Coronary artery (tissue), 2 donors: Measurements from ENCODE around the gene ANO8.
A peak's percentile ranks its signal among the peaks of the same experiment; 100 is the strongest.

ENCODE experiments used
- DNase-seq: peaks from one replicate; pipeline ENCODE4 v3.0.0-alpha.2; 2017; ENCODE audit warnings: low spot score
- H3K27ac ChIP-seq, 2 donors: fragments of 200-600 bp; sonication (generic); one replicate each; pipeline ENCODE4 v1.5.1; 2016 to 2019
- H3K4me3 ChIP-seq: fragments of 200-600 bp; sonication (generic); 2 replicates; pipeline ENCODE4 v1.5.1; 2016; ENCODE audit warnings: mild to moderate bottlenecking, moderate library complexity
- TF ChIP-seq, protein P1 (sequence below): fragments of 200-600 bp; sonication (generic); IDR thresholded peaks from one replicate; pipeline ENCODE4 v1.5.1; 2019; ENCODE audit warnings: antibody characterized with exemption

Gene ANO8, protein sequence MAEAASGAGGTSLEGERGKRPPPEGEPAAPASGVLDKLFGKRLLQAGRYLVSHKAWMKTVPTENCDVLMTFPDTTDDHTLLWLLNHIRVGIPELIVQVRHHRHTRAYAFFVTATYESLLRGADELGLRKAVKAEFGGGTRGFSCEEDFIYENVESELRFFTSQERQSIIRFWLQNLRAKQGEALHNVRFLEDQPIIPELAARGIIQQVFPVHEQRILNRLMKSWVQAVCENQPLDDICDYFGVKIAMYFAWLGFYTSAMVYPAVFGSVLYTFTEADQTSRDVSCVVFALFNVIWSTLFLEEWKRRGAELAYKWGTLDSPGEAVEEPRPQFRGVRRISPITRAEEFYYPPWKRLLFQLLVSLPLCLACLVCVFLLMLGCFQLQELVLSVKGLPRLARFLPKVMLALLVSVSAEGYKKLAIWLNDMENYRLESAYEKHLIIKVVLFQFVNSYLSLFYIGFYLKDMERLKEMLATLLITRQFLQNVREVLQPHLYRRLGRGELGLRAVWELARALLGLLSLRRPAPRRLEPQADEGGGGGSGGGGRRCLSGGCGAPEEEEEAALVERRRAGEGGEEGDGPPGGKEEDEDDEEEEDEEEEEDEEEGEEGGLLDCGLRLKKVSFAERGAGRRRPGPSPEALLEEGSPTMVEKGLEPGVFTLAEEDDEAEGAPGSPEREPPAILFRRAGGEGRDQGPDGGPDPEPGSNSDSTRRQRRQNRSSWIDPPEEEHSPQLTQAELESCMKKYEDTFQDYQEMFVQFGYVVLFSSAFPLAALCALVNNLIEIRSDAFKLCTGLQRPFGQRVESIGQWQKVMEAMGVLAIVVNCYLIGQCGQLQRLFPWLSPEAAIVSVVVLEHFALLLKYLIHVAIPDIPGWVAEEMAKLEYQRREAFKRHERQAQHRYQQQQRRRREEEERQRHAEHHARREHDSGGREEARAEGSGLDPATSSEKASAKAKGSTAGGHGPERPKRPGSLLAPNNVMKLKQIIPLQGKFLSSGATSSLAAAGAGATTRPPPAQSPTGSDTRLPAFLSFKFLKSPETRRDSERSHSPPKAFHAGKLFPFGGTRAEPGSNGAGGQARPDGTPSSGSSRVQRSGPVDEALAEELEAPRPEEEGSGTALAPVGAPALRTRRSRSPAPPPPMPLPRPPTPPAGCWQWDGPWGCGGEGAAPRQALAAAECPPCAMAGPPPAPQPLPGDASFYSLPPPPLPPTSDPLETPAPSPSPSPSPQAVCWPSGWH

DNA sequence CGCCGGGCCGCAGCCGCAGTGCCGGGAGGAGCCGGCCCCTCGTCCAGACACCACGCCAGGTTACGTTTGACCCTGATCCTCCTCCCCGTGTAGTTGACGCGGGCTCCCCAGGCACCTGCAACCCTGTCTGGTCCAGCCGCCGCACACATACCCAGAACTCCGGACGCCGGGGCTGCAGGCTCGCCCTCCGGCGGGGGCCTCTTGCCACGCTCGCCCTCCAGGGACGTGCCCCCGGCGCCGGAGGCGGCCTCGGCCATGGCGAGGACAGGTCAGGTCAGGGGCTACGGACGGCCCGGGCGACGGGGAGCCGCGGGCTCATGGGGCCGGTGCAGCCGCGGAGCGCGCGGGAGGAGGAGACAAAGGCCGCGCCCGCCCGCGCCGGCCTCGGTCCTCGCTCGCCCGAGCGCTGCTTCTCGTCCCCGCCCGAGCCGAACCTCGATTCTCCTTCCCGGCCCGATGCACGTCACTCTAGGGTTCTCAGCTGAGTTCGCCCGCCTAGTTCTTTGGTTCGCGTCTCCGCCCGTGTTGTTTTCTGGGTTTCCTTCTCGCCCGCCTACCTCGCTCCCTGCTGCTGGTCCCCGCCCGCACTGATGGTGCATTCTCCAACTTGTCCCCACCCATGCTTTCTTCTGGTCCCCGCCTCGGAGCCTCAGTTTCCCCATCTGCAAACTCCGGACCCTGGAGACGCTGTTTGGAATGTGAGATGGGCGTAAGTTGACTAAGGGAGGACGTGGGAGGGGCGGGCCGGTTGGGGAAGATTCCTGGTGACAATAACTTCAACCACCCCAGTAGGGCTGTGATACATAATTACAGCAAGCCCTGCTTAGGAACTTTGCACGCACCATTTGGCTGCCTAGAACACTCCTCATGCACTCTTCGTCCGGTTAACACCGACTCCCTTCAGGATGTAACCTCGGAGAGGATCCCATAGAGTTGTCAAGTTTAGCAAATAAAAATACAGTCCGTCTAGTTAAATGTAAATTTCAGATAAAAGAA is at the start of gene ANO8:
Gene ANO8, minus strand, starts transcription at position 442 of the 996 bp plus-strand sequence. Its CDS starts 185 bp downstream, at position 257.
- peak within 1 kb of the TSS; percentile 21 to 77 for H3K27ac ChIP-seq
- H3K4me3 ChIP-seq: peak within 1 kb of the TSS; percentile 85
- TF ChIP-seq, protein P1, sequence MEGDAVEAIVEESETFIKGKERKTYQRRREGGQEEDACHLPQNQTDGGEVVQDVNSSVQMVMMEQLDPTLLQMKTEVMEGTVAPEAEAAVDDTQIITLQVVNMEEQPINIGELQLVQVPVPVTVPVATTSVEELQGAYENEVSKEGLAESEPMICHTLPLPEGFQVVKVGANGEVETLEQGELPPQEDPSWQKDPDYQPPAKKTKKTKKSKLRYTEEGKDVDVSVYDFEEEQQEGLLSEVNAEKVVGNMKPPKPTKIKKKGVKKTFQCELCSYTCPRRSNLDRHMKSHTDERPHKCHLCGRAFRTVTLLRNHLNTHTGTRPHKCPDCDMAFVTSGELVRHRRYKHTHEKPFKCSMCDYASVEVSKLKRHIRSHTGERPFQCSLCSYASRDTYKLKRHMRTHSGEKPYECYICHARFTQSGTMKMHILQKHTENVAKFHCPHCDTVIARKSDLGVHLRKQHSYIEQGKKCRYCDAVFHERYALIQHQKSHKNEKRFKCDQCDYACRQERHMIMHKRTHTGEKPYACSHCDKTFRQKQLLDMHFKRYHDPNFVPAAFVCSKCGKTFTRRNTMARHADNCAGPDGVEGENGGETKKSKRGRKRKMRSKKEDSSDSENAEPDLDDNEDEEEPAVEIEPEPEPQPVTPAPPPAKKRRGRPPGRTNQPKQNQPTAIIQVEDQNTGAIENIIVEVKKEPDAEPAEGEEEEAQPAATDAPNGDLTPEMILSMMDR: no peak
- peak; percentile 94 for DNase-seq

DNA sequence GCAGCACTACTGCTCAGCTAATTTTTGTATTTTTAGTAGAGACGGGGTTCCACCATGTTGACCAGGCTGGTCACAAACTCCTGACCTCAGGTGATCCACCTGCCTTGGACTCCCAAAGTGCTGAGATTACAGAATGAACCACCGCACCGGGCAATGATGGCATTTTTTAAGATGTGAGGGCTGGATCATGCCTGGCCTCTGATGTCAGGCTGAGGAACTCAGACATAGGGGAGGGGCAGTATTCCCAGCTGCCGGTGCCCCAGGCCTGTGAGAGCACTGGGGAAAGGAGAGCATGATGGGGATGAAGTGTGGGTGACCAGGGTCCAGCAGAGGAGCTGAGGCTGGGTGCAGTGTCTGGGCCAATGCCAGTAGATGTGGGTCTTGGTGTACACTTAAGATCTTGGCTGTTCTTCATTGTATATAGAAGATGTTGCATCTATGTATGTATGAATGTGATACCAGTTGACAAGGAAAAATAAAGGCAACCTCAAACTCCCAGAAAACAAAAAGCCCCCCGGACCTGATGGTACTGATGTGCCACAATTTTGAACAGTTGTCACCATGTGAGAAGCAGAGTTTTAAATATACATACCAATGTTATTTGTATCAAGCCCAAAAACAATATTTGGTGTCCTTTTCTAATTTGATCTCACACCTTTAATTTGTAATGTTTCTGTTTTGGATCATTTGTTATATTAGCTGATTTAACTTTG is 45.9 kb upstream of the ANO8 start:
- H3K27ac ChIP-seq: no peak overlapping the region
- TF ChIP-seq, protein P1: no peak
- DNase-seq: no peak
- H3K4me3 ChIP-seq: no peak overlapping the region

DNA sequence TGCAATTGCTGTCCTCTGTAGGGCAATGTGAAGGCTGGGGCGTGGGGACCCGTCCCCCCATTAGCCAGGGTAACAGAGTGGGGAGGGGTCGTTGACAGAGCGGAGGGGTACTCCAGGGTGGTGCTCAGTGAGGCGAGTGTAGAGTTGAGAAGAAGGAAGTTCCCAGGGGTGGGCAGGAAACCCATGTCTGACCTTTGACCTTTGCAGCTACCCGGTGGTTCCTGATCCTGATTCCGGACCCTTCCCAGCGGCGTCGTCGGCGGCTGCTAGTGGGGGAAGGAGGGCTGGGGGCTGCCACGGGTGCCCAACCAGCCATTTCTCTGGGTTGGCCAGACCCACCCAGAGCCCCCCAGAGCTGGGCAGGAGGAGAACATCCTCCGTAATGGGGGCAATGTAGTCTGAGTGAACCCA is 44.6 kb upstream of the ANO8 start:
- no peak overlapping the region for H3K4me3 ChIP-seq
- TF ChIP-seq, protein P1: no peak
- DNase-seq: no peak
- H3K27ac ChIP-seq: peak overlapping the region in 1 of 2 donors; percentile 45

DNA sequence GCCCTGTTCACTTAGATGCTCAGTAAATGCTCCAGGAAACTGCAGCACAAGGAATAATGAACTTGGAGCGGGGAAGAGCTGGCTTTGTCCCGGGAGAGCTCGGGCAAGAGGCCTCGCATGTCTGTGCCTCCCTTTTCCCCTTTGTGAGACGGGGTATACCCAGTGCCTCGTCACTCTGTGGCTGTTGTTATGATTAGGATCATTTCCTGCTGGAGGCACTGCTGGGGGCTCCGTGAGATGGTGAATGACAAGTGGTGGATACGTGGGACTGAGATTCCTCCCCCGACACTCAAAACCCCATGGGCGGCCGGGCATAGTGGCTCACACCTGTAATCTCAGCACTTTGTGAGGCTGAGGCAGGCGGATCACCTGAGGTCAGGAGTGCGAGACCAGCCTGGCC is 43.6 kb upstream of the ANO8 start:
- DNase-seq: no peak
- TF ChIP-seq, protein P1: no peak
- Histone ChIP-seq H3K4me3 (no peak overlapping the region), H3K27ac (peak overlapping the region in 1 of 2 donors; percentile 16)

DNA sequence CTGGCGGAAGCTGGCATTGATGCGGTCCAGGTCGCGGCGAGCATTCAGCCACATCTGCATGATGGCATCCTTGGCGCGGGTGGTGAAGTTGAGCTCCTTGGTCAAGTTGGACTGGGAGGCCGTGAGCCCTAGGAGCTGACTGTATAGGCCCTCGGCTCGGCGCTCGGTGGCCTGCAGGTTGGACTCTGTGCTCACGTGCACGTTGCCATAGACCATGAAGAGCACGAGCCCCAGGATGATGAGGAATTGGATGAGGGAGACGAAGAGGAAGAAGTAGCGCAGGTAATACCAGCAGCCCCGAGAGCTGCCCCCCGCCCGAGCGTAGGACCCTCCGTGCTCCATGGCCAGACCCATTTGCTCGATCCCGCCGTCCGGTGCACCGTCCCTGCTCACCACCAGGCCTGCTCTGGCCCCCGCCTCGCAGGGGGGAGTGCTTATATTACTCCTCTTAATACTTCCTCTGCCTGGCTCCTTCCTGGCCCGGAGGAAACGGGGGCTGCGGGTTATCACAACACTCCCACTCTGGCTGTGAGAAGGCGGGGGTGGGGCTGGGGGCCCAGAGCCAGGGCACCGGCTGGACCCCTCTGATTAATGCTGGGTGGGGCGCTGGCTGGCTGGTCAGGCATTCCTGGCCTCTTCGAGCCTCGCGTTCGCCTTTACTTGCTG is 42.4 kb upstream of the ANO8 start, which contains the start of gene PLVAP:
Gene PLVAP, minus strand, starts transcription at position 408 of the 666 bp plus-strand sequence. Its CDS starts 54 bp downstream, at position 354.
- Histone ChIP-seq H3K4me3 (peak within 1 kb of the TSS; percentile 50), H3K27ac (peak within 1 kb of the TSS in 1 of 2 donors; percentile 16)
- TF ChIP-seq, protein P1: no peak
- DNase-seq: no peak
